Sigmoid colon (tissue), 7 donors: ENCODE data around the gene ARHGAP22. TPM values are rescaled to one million over a fixed set of nuclear protein-coding genes. Genes with fewer than 3 reads are reported as not detected.

ENCODE experiments used
- DNase-seq: peaks from one replicate; pipeline ENCODE4 v3.0.0-alpha.2; 2019
- H3K27ac ChIP-seq, 4 donors: fragments of 200-600 bp; sonication (generic); one replicate each; pipeline ENCODE4 v1.5.1; 2016 to 2019; ENCODE audit warnings: mild to moderate bottlenecking in 1 of 4
- H3K27me3 ChIP-seq, 3 donors: fragments of 200-600 bp; sonication (generic); one replicate each; pipeline ENCODE4 v1.5.1; 2019; ENCODE audit warnings: mild to moderate bottlenecking in 1 of 3
- H3K36me3 ChIP-seq, 4 donors: fragments of 200-600 bp; sonication (generic); one replicate each; pipeline ENCODE4 v1.5.1; 2016 to 2019
- H3K4me1 ChIP-seq, 4 donors: fragments of 200-600 bp; sonication (generic); one replicate each; pipeline ENCODE4 v1.5.1; 2017 to 2019
- H3K4me3 ChIP-seq, 4 donors: fragments of 200-600 bp; sonication (generic); one replicate each; pipeline ENCODE4 v1.5.1; 2017 to 2019; ENCODE audit warnings: mild to moderate bottlenecking in 2 of 4, moderate library complexity in 1 of 4
- H3K9me3 ChIP-seq, 4 donors: fragments of 200-600 bp in 3 of 4; sonication (generic) in 3 of 4; one replicate each; pipeline versions ENCODE4 v1.5.1 to v1.6.1; 2013 to 2019
- CTCF ChIP-seq, 4 experiments: fragments of 450-650 bp in 3 of 4; fragments of 200-600 bp in 1 of 4; IDR thresholded peaks; one replicate each; pipeline ENCODE4 v1.5.1; 2016 to 2019; ENCODE audit warnings: antibody characterized with exemption in 4 of 4, mild to moderate bottlenecking in 3 of 4, moderate library complexity in 2 of 4
- EP300 ChIP-seq, 4 donors: sonication (generic); formaldehyde crosslinking; IDR thresholded peaks; one replicate each; pipeline ENCODE4 v1.6.1; 2017; ENCODE audit warnings: antibody characterized with exemption in 4 of 4
- POLR2A ChIP-seq, 2 donors: fragments of 450-650 bp; IDR thresholded peaks; one replicate each; pipeline ENCODE4 v1.6.1; 2016; ENCODE audit warnings: antibody characterized with exemption in 2 of 2, mild to moderate bottlenecking in 2 of 2, moderate library complexity in 2 of 2
- POLR2AphosphoS5 ChIP-seq, 4 donors: sonication (generic); formaldehyde crosslinking; IDR thresholded peaks; one replicate each; pipeline ENCODE4 v1.6.1; 2017; ENCODE audit warnings: antibody characterized with exemption in 4 of 4
- WGBS, 2 donors: extraction: QIAGEN DNeasy Blood & Tissue Kit; methylation state at CpG; one replicate each; pipeline ENCODE4 v1.1.7; 2013; 5-methylcytosine and 5-hydroxymethylcytosine counted together
- intact Hi-C: fragments of 100-400 bp; cut with DNase I; formaldehyde crosslinking; loops from one replicate; pipeline ENCODE4 v1.15.1; 2023
- polyA plus RNA-seq, 3 donors: library from polyadenylated mRNA; stranded (reverse); fragments of 200-250 nt; gene quantifications; one replicate each; pipeline ENCODE4 v1.2.3, GENCODE V29; 2013
- total RNA-seq, 4 donors: library from RNA; depleted of rRNA; stranded (reverse); fragments of >200 nt; gene quantifications; one replicate each; pipeline ENCODE4 v1.1.0, GENCODE V29; 2016
- donor health status: healthy with polysubstance abuse.
- donor health status: Bipolar disorder and iron deficiency.
- donor health status: healthy.

ARHGAP22 gene
- total and polyA plus RNA-seq, 7 donors = 1.2 to 6.4 (median 3.1) TPM

- DNase-seq = peak; percentile 58
- no peaks in the 10 kb centered on the region for H3K27me3 ChIP-seq
- 72 to 76% methylated on average over 4 of the region's 4 CpGs for WGBS, 2 donors
- H3K9me3 ChIP-seq = no peaks in the 10 kb centered on the region
- TF ChIP-seq POLR2A (IDR thresholded peaks at IDR 0.05) = no peak
- TF ChIP-seq EP300 (IDR thresholded peaks at IDR 0.05) = no peak
- no peak for TF ChIP-seq POLR2AphosphoS5 (IDR thresholded peaks at IDR 0.05)
- TF ChIP-seq CTCF (IDR thresholded peaks at IDR 0.05) = no peak
- intact Hi-C loops = loop anchor here (10.0 kb wide), 1 partner anchor 140 kb away; no protein-coding TSS in a partner anchor
- no peaks in the 10 kb centered on the region for H3K36me3 ChIP-seq
- no peaks in the 10 kb centered on the region for H3K4me1 ChIP-seq
- H3K27ac ChIP-seq = no peak overlapping the region
- H3K4me3 ChIP-seq = no peak overlapping the region
Observed at GRCh38 chr10:48504141-48504885, 100.6 kb downstream of the ARHGAP22 start.

GRCh38 chr10:48503293-48503911 is 101.5 kb downstream of the ARHGAP22 start:
- Histone ChIP-seq H3K27me3 (no peaks in the 10 kb centered on the region), H3K4me1 (no peaks in the 10 kb centered on the region), H3K27ac (no peak overlapping the region), H3K9me3 (no peaks in the 10 kb centered on the region), H3K4me3 (no peak overlapping the region), H3K36me3 (no peaks in the 10 kb centered on the region)
- TF ChIP-seq POLR2AphosphoS5 (IDR thresholded peaks at IDR 0.05) (no peak), EP300 (IDR thresholded peaks at IDR 0.05) (no peak), POLR2A (IDR thresholded peaks at IDR 0.05) (no peak), CTCF (IDR thresholded peaks at IDR 0.05) (no peak)
- whole genome bisulfite sequencing, 2 donors = 83 to 84% methylated on average over 11 of the region's 11 CpGs
- intact Hi-C loops = loop anchor here (10.0 kb wide), 1 partner anchor 139 kb away; no protein-coding TSS in a partner anchor
- no peak for DNase-seq

GRCh38 chr10:48502791-48503190 is 102.1 kb downstream of the ARHGAP22 start:
- DNase-seq = no peak
- 85 to 89% methylated on average over 9 of the region's 9 CpGs for WGBS, 2 donors
- intact Hi-C loops = loop anchor here (10.0 kb wide), 1 partner anchor 138 kb away; no protein-coding TSS in a partner anchor
- Histone ChIP-seq H3K4me3 (no peak overlapping the region), H3K27me3 (no peaks in the 10 kb centered on the region), H3K4me1 (peaks cover 0 to under 1% (median under 1%) of the 10 kb centered on the region in 4 donors), H3K9me3 (no peaks in the 10 kb centered on the region), H3K27ac (no peak overlapping the region), H3K36me3 (no peaks in the 10 kb centered on the region)
- TF ChIP-seq POLR2A (IDR thresholded peaks at IDR 0.05) (no peak), POLR2AphosphoS5 (IDR thresholded peaks at IDR 0.05) (no peak), CTCF (IDR thresholded peaks at IDR 0.05) (no peak)

- H3K9me3 ChIP-seq = no peaks in the 10 kb centered on the region
- H3K4me3 ChIP-seq = no peak overlapping the region
- intact Hi-C loops = loop anchor here (10.0 kb wide), 1 partner anchor 137 kb away; no protein-coding TSS in a partner anchor
- WGBS, 2 donors = 69 to 71% methylated on average over 6 of the region's 6 CpGs
- H3K4me1 ChIP-seq = peaks cover 0 to 7% (median 7%) of the 10 kb centered on the region in 4 donors
- DNase-seq = peak; percentile 40
- no peaks in the 10 kb centered on the region for H3K27me3 ChIP-seq
- H3K27ac ChIP-seq = no peak overlapping the region
- no peaks in the 10 kb centered on the region for H3K36me3 ChIP-seq
- TF ChIP-seq POLR2AphosphoS5 (IDR thresholded peaks at IDR 0.05) (no peak), EP300 (IDR thresholded peaks at IDR 0.05) (no peak), POLR2A (IDR thresholded peaks at IDR 0.05) (no peak)
Observed at GRCh38 chr10:48501787-48502771, 102.8 kb downstream of the ARHGAP22 start.
